GM12872 (cell line): Measurements from ENCODE around the gene TASOR2.

Experiments used
- CTCF ChIP-seq: IDR thresholded peaks from 3 replicates; pipeline ENCODE4 v1.5.1; 2011; ENCODE audit warnings: low read depth, mild to moderate bottlenecking, low read length, moderate library complexity; ENCODE audit not compliant: insufficient read depth

Gene TASOR2

GRCh38 chr10:5684318-5684970 lies at the start of gene TASOR2:
TSS of gene TASOR2 (plus strand) at chr10:5684838. CDS start at chr10:5720643, 35,805 bp downstream.
- TF ChIP-seq CTCF: no peak

GRCh38 chr10:5634918-5635317 lies 49.7 kb upstream of the TASOR2 start:
- no peak for TF ChIP-seq CTCF

GRCh38 chr10:5638494-5638893 lies 46.1 kb upstream of the TASOR2 start:
- no peak for TF ChIP-seq CTCF

GRCh38 chr10:5639066-5639465 lies 45.6 kb upstream of the TASOR2 start:
- no peak for TF ChIP-seq CTCF

GRCh38 chr10:5640036-5640435 lies 44.6 kb upstream of the TASOR2 start:
- no peak for TF ChIP-seq CTCF

- no peak for TF ChIP-seq CTCF
Measured at GRCh38 chr10:5640501-5640900, 44.1 kb upstream of the TASOR2 start.

- no peak for TF ChIP-seq CTCF
Measured at GRCh38 chr10:5641501-5641900, 43.1 kb upstream of the TASOR2 start.
